H1 (cell line): ENCODE measurements around the gene GRAMD1C. TPM values are rescaled to one million over a fixed set of nuclear protein-coding genes. Genes with fewer than 3 reads are reported as not detected.

ENCODE experiments used
- ASH2L ChIP-seq: fragments of 200-600, 300-600 bp; sonication (generic); IDR thresholded peaks from one replicate; pipeline ENCODE4 v1.7.1; 2017; ENCODE audit warnings: low read length
- BACH1 ChIP-seq: IDR thresholded peaks from 2 replicates; pipeline ENCODE4 v1.6.1; 2012; ENCODE audit warnings: low read length, improper control_type of control experiment
- BCL11A ChIP-seq, 2 experiments: IDR thresholded peaks; one replicate each; pipeline ENCODE4 v1.6.1; 2011; ENCODE audit warnings: low read depth in 2 of 2, low read length in 2 of 2, mild to moderate bottlenecking in 2 of 2
- BRCA1 ChIP-seq: IDR thresholded peaks from 2 replicates; pipeline ENCODE4 v1.6.1; 2012; ENCODE audit warnings: low read depth, low read length, improper control_type of control experiment
- CEBPB ChIP-seq: IDR thresholded peaks from 2 replicates; pipeline ENCODE4 v1.6.1; 2012; ENCODE audit warnings: low read depth, low read length
- CHD1 ChIP-seq: IDR thresholded peaks from 2 replicates; pipeline ENCODE4 v1.6.1; 2012; ENCODE audit warnings: low read depth, low read length, improper control_type of control experiment
- CTBP2 ChIP-seq: IDR thresholded peaks from 2 replicates; pipeline ENCODE4 v1.7.0; 2011; ENCODE audit warnings: borderline replicate concordance, mild to moderate bottlenecking, moderate library complexity, mixed read lengths, low read length; ENCODE audit not compliant: insufficient read depth, insufficient read length
- EP300 ChIP-seq, 2 experiments: IDR thresholded peaks; 1 replicate in 1 of 2; 2 replicates in 1 of 2; pipeline ENCODE4 v1.6.1; 2011 to 2012; ENCODE audit warnings: low read depth in 2 of 2, low read length in 2 of 2, mild to moderate bottlenecking in 2 of 2, borderline replicate concordance in 1 of 2, inconsistent platforms in 1 of 2, moderate library complexity in 1 of 2
- HDAC2 ChIP-seq, 2 experiments: fragments of 300-600 bp in 1 of 2; sonication (generic) in 1 of 2; IDR thresholded peaks; 2 replicates each; pipeline ENCODE4 v1.6.1; 2011 to 2012; ENCODE audit warnings: low read depth in 2 of 2, low read length in 2 of 2, mild to moderate bottlenecking in 2 of 2, moderate library complexity in 2 of 2, borderline replicate concordance in 1 of 2, inconsistent platforms in 1 of 2
- JUND ChIP-seq: IDR thresholded peaks from 2 replicates; pipeline ENCODE4 v1.6.1; 2011; ENCODE audit warnings: mild to moderate bottlenecking, improper control_type of control experiment, low read length
- KDM1A ChIP-seq: fragments of 200-600, 300-600 bp; sonication (generic); IDR thresholded peaks from 2 replicates; pipeline ENCODE4 v1.7.1; 2016; ENCODE audit warnings: mild to moderate bottlenecking, low read length, borderline replicate concordance
- KDM4A ChIP-seq: IDR thresholded peaks from one replicate; pipeline ENCODE4 v1.7.1; 2012; ENCODE audit warnings: low read depth, mild to moderate bottlenecking, moderate library complexity, low read length, inconsistent platforms; ENCODE audit not compliant: severe bottlenecking
- MAFK ChIP-seq: IDR thresholded peaks from 2 replicates; pipeline ENCODE4 v1.6.1; 2012; ENCODE audit warnings: low read depth, mild to moderate bottlenecking, improper control_type of control experiment, low read length
- PHF8 ChIP-seq: fragments of 200-600 bp; sonication (generic); conservative IDR thresholded peaks from 2 replicates; pipeline ENCODE4 v1.7.1; 2012; ENCODE audit warnings: low read depth, mild to moderate bottlenecking, inconsistent platforms, low read length, moderate library complexity
- POLR2A ChIP-seq, 2 experiments: IDR thresholded peaks; 1 replicate in 1 of 2; 2 replicates in 1 of 2; pipeline ENCODE4 v1.6.1; 2011; ENCODE audit warnings: low read depth in 2 of 2, low read length in 2 of 2, mild to moderate bottlenecking in 2 of 2; ENCODE audit errors: control extremely low read depth in 1 of 2
- RFX5 ChIP-seq: IDR thresholded peaks from 2 replicates; pipeline ENCODE4 v1.6.1; 2011; ENCODE audit warnings: low read depth, low read length, improper control_type of control experiment, borderline replicate concordance
- SP2 ChIP-seq: IDR thresholded peaks from 2 replicates; pipeline ENCODE4 v1.6.1; 2012; ENCODE audit warnings: mild to moderate bottlenecking, low read length, inconsistent platforms
- TAF7 ChIP-seq: optimal IDR thresholded peaks from 2 replicates; pipeline ENCODE3; 2011; ENCODE audit warnings: low read depth, mild to moderate bottlenecking, inconsistent platforms, low read length, moderate library complexity, borderline replicate concordance
- TBP ChIP-seq: IDR thresholded peaks from 2 replicates; pipeline ENCODE4 v1.6.1; 2011; ENCODE audit warnings: low read depth, low read length, improper control_type of control experiment
- ZNF274 ChIP-seq: IDR thresholded peaks from 2 replicates; pipeline ENCODE4 v1.7.0; 2012; ENCODE audit warnings: low read length, borderline replicate concordance; ENCODE audit errors: extremely low read depth
- polyA plus RNA-seq, 7 experiments: library from polyadenylated mRNA; depleted of rRNA in 3 of 7; stranded (reverse) in 5 of 7; unstranded in 2 of 7; fragments of >200 nt in 5 of 7; fragments of 200-250 nt in 2 of 7; gene quantifications; 1 replicate in 5 of 7; 2 replicates in 1 of 7; 4 replicates in 1 of 7; pipeline versions ENCODE4 v1.2.1 to v1.2.3, GENCODE V29; 2011 to 2013; ENCODE audit warnings: missing spikeins in 2 of 7, mixed read lengths in 2 of 7
- total RNA-seq: library from RNA; stranded (reverse); fragmentation: NEBNext Ultra II Directional; extraction: Animal tissue kit (Norgen Biotek cat#: 25700); gene quantifications from 2 replicates; pipeline ENCODE4 v1.2.1, GENCODE V29; 2021
- TF ChIP-seq, protein P1 (sequence below): IDR thresholded peaks from 2 replicates; pipeline ENCODE4 v1.6.1; 2012; ENCODE audit warnings: inconsistent platforms
- TF ChIP-seq, protein P2 (sequence below): IDR thresholded peaks from 2 replicates; pipeline ENCODE4 v1.6.1; 2012; ENCODE audit warnings: low read length, inconsistent platforms

The GRAMD1C gene
- total and polyA plus RNA-seq, 2 of the 8 experiments (the other 6 are each of a cell fraction or from before 2014, with no cell fraction given), result 0.62 to 2.1 TPM

DNA sequence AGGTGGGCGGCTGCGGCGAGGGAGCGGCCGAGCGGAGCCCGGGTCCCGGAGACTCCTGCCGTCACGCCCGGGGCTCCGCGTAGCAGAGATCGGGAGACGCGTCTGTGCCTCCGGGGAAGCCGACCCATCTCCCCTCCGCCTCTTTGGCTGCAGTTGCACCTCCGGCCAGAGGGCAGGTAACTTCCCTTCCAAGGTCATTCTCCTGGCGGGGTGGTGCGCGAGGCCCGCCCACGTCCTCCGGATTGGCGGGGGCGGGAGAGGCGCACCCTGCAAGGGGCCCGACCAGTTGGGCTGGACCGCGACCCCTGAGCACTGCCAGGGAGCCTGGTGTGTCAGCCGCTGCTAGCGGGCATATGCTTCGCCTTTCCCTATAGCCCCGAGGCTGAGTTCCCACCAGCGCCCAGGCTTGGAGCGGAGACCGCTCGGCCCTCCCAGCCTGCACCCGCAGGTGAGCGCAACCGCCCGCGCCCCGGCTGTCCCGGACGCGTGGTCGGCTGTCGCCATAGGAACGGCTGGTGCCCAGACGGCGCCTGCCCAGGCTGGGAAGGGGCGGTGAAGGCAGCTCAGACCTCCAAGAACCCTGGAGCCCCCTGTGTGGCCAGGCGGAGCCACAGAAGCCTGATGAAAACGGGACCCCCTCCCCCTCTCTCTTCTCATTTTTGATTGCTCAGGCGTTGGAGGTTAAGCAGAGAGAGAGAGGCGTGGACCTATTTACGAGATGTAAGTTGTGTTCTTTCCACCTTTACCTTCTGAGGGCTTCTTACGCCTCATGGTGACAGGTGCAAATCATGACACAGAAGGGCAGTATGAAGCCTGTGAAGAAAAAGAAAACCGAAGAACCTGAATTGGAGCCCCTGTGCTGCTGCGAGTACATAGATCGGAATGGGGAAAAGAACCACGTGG lies 109.7 kb downstream of the GRAMD1C start (continued):
- TF ChIP-seq KDM1A (no peak), POLR2A (IDR thresholded peaks at IDR 0.05; ENCODE audit: control extremely low read depth in 1 of 2, low read depth in 2 of 2, low read length in 2 of 2) (0 out of 3 replicates have a peak, but pooled peaks of 1 of the 2 experiments have one; percentile 30), SP2 (no peak), ZNF274 (no peak), TBP (peak; percentile 5; the same call in 1 of the 2 replicates), PHF8 (peak; percentile 45; the same call in 1 of the 2 replicates), CEBPB (no peak), BCL11A (IDR thresholded peaks at IDR 0.05; ENCODE audit: low read depth in 2 of 2, low read length in 2 of 2) (no peak), BRCA1 (no peak), EP300 (IDR thresholded peaks at IDR 0.05; ENCODE audit: borderline replicate concordance in 1 of 2, low read depth in 2 of 2, low read length in 2 of 2) (no peak), BACH1 (no peak), KDM4A (peak; percentile 69), RFX5 (no peak), MAFK (no peak), TAF7 (peak; percentile 33), HDAC2 (IDR thresholded peaks at IDR 0.05; ENCODE audit: borderline replicate concordance in 1 of 2, low read depth in 2 of 2, low read length in 2 of 2) (peak in 1 of 2 experiments; percentile 67; a peak in 1 of 4 replicates), CHD1 (no peak), JUND (no peak), ASH2L (peak; percentile 26), CTBP2 (no peak)
- TF ChIP-seq, protein P1, sequence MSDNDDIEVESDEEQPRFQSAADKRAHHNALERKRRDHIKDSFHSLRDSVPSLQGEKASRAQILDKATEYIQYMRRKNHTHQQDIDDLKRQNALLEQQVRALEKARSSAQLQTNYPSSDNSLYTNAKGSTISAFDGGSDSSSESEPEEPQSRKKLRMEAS, result peak; percentile 61
- TF ChIP-seq, protein P2, sequence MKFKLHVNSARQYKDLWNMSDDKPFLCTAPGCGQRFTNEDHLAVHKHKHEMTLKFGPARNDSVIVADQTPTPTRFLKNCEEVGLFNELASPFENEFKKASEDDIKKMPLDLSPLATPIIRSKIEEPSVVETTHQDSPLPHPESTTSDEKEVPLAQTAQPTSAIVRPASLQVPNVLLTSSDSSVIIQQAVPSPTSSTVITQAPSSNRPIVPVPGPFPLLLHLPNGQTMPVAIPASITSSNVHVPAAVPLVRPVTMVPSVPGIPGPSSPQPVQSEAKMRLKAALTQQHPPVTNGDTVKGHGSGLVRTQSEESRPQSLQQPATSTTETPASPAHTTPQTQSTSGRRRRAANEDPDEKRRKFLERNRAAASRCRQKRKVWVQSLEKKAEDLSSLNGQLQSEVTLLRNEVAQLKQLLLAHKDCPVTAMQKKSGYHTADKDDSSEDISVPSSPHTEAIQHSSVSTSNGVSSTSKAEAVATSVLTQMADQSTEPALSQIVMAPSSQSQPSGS, result no peak
